SU-DHL-6 (cell line): Measurements from ENCODE around the gene TTC3.

ENCODE experiments used
- H2AFZ ChIP-seq: fragments of 200-600 bp; sonication (generic); 2 replicates; pipeline ENCODE4 v1.6.1; 2014; ENCODE audit warnings: low read depth, mild to moderate bottlenecking, moderate library complexity, mixed read lengths, antibody characterized with exemption, low read length; ENCODE audit not compliant: severe bottlenecking
- H3F3A ChIP-seq: fragments of 200-600 bp; shearing (Covaris generic); 2 replicates; pipeline ENCODE4 v1.6.0; 2016; ENCODE audit warnings: antibody characterized with exemption, mild to moderate bottlenecking; ENCODE audit not compliant: insufficient read depth
- H3K27ac ChIP-seq: fragments of 200-600 bp; sonication (generic); 2 replicates; pipeline ENCODE4 v1.5.1; 2016; ENCODE audit warnings: low read depth, mild to moderate bottlenecking, low read length, moderate library complexity, mixed read lengths
- H3K27me3 ChIP-seq: fragments of 200-600 bp; sonication (generic), shearing (Covaris generic); 2 replicates; pipeline ENCODE4 v1.6.0; 2014; ENCODE audit warnings: mild to moderate bottlenecking, low read length
- H3K36me3 ChIP-seq: fragments of 200-600 bp; sonication (generic); 2 replicates; pipeline ENCODE4 v1.6.1; 2014; ENCODE audit warnings: mild to moderate bottlenecking, low read length, mixed read lengths
- H3K4me2 ChIP-seq: fragments of 300-600, 200-600 bp; shearing (Covaris generic), sonication (generic); 2 replicates; pipeline ENCODE4 v1.6.0; 2014; ENCODE audit warnings: low read length, low read depth, mild to moderate bottlenecking; ENCODE audit not compliant: poor library complexity, severe bottlenecking
- H3K4me3 ChIP-seq: fragments of 200-600 bp; sonication (generic); 2 replicates; pipeline ENCODE4 v1.5.1; 2014; ENCODE audit warnings: antibody characterized with exemption, low read length, mild to moderate bottlenecking, mixed read lengths; ENCODE audit not compliant: insufficient read depth, poor library complexity, severe bottlenecking
- H3K79me2 ChIP-seq: fragments of 200-600 bp; sonication (generic); 2 replicates; pipeline ENCODE4 v1.6.1; 2014; ENCODE audit warnings: mild to moderate bottlenecking, low read length, moderate library complexity; ENCODE audit not compliant: insufficient read depth
- H3K9ac ChIP-seq: fragments of 200-600 bp; sonication (generic); 2 replicates; pipeline ENCODE4 v1.7.0; 2014; ENCODE audit warnings: mild to moderate bottlenecking, low read length
- H3K9me2 ChIP-seq: fragments of 200-600 bp; sonication (generic); replicated peaks from 2 replicates; pipeline ENCODE4 v1.6.1; 2014; ENCODE audit warnings: low read length; ENCODE audit not compliant: insufficient read depth
- H3K9me3 ChIP-seq: fragments of 200-600 bp; sonication (generic); 2 replicates; pipeline ENCODE4 v1.6.1; 2014; ENCODE audit warnings: low read length, mixed read lengths; ENCODE audit not compliant: insufficient read depth
- H4K20me1 ChIP-seq: fragments of 200-600 bp; sonication (generic); 2 replicates; pipeline ENCODE4 v1.6.1; 2014; ENCODE audit warnings: low read depth, mild to moderate bottlenecking, antibody characterized with exemption, low read length, moderate library complexity, mixed read lengths
- EZH2phosphoT487 ChIP-seq: fragments of 200-600 bp; sonication (generic), shearing (Covaris generic); conservative IDR thresholded peaks from 2 replicates; pipeline ENCODE4 v1.6.1; 2018; ENCODE audit warnings: mild to moderate bottlenecking, antibody characterized with exemption, low read length, moderate library complexity, mixed read lengths
- TF ChIP-seq, protein P1 (sequence below): fragments of 200-600 bp; sonication (generic); IDR thresholded peaks from one replicate; pipeline ENCODE4 v1.5.1; 2017; ENCODE audit warnings: antibody characterized with exemption, mild to moderate bottlenecking, low read length, moderate library complexity; ENCODE audit not compliant: insufficient read depth, poor library complexity, severe bottlenecking

The TTC3 gene

DNA sequence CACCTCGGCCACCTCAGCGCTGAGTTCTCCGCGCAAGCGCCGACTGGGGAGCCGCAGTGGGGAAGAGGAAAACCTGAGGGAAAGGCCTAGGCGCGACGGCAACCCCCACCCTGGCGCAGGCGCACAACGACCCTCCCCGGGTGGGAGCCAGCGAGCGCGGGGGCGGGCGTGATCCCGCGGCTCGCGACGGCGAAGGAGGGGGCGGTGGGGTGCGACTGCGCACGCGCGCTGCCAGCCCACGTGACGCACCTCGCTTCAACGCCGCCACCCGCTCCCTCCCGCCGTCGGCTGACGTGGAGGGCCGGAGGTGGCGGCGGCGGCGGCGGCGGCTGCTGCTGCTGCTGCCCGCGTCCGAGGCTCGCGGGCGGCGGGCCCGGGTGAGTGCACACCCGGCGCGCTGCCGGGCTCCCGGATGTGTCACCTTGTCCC lies at the start of gene TTC3, which contains the start of gene PIGP:
TSS of gene TTC3 (plus strand) at position 267 of the 429 bp plus-strand sequence. CDS start 14,004 bp downstream, outside the sequence.
TSS of gene PIGP (minus strand) at position 84 of the 429 bp plus-strand sequence. CDS start 556 bp downstream, outside the sequence.
- H3K9me2 ChIP-seq, result no peaks in the 10 kb centered on the region
- peaks cover 21% of the 10 kb centered on the region for H3F3A ChIP-seq
- peaks cover 9% of the 10 kb centered on the region; the same call in 1 of the 2 replicates for H4K20me1 ChIP-seq
- H3K36me3 ChIP-seq, result peaks cover 7% of the 10 kb centered on the region; the same call in 1 of the 2 replicates
- H3K79me2 ChIP-seq, result peaks cover 47% of the 10 kb centered on the region
- peak within 1 kb of the TSS; percentile 64 for H3K4me2 ChIP-seq
- peak within 1 kb of the TSS; percentile 85 for H3K9ac ChIP-seq
- TF ChIP-seq, protein P1, sequence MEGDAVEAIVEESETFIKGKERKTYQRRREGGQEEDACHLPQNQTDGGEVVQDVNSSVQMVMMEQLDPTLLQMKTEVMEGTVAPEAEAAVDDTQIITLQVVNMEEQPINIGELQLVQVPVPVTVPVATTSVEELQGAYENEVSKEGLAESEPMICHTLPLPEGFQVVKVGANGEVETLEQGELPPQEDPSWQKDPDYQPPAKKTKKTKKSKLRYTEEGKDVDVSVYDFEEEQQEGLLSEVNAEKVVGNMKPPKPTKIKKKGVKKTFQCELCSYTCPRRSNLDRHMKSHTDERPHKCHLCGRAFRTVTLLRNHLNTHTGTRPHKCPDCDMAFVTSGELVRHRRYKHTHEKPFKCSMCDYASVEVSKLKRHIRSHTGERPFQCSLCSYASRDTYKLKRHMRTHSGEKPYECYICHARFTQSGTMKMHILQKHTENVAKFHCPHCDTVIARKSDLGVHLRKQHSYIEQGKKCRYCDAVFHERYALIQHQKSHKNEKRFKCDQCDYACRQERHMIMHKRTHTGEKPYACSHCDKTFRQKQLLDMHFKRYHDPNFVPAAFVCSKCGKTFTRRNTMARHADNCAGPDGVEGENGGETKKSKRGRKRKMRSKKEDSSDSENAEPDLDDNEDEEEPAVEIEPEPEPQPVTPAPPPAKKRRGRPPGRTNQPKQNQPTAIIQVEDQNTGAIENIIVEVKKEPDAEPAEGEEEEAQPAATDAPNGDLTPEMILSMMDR, result no peak
- TF ChIP-seq EZH2phosphoT487, result no peak
- H3K9me3 ChIP-seq, result no peaks in the 10 kb centered on the region
- peak within 1 kb of the TSS; percentile 64 for H3K4me3 ChIP-seq
- H3K27me3 ChIP-seq, result no peaks in the 10 kb centered on the region
- peak within 1 kb of the TSS; percentile 81 for H2AFZ ChIP-seq
- H3K27ac ChIP-seq, result peak within 1 kb of the TSS; percentile 50

- Histone ChIP-seq H3K9ac (no peak overlapping the region), H4K20me1 (no peaks in the 10 kb centered on the region), H3K9me3 (no peaks in the 10 kb centered on the region), H3K27ac (no peak overlapping the region), H3K36me3 (no peaks in the 10 kb centered on the region), H3K79me2 (no peaks in the 10 kb centered on the region), H3F3A (no peaks in the 10 kb centered on the region), H2AFZ (no peak overlapping the region), H3K4me2 (no peak overlapping the region), H3K27me3 (no peaks in the 10 kb centered on the region), H3K9me2 (no peaks in the 10 kb centered on the region), H3K4me3 (no peak overlapping the region)
- TF ChIP-seq EZH2phosphoT487, result no peak
- TF ChIP-seq, protein P1, result no peak
Measured at GRCh38 chr21:37026499-37026898, 46.6 kb upstream of the TTC3 start.

- no peaks in the 10 kb centered on the region for H3F3A ChIP-seq
- TF ChIP-seq EZH2phosphoT487, result no peak
- TF ChIP-seq, protein P1, result no peak
- no peak overlapping the region for H3K9ac ChIP-seq
- no peak overlapping the region for H3K27ac ChIP-seq
- H2AFZ ChIP-seq, result no peak overlapping the region
- H3K4me2 ChIP-seq, result no peak overlapping the region
- no peaks in the 10 kb centered on the region for H3K9me3 ChIP-seq
- no peaks in the 10 kb centered on the region for H3K79me2 ChIP-seq
- no peaks in the 10 kb centered on the region for H3K36me3 ChIP-seq
- no peaks in the 10 kb centered on the region for H3K9me2 ChIP-seq
- H3K4me3 ChIP-seq, result no peak overlapping the region
- no peaks in the 10 kb centered on the region for H3K27me3 ChIP-seq
- no peaks in the 10 kb centered on the region for H4K20me1 ChIP-seq
Measured at GRCh38 chr21:37028570-37028969, 44.5 kb upstream of the TTC3 start.
